Measurements from ENCODE around the gene PRR20D. TPM values are rescaled to one million over a fixed set of nuclear protein-coding genes. Genes with fewer than 3 reads are reported as not detected.
"Not testable (repeated sequence)": the region's sequence is repeated elsewhere in the genome, so short reads cannot be mapped to it uniquely, and the experiment has no call there.

Gene PRR20D
- total RNA-seq, 1 donor from 2014 or later, result not detected

- Mint-ChIP-seq H3K9me3 (ENCODE audit: low read depth) (no peaks in the 10 kb centered on the region), H3K36me3 (ENCODE audit: low read depth) (no peaks in the 10 kb centered on the region), H3K4me1 (ENCODE audit: low read depth) (no peaks in the 10 kb centered on the region), H3K4me3 (ENCODE audit: unreplicated experiment) (no peak overlapping the region), H3K27me3 (ENCODE audit: low read depth) (no peaks in the 10 kb centered on the region), H3K27ac (ENCODE audit: unreplicated experiment) (no peak overlapping the region)
- no peak for DNase-seq (ENCODE audit: low spot score)
- no peak for TF ChIP-seq CTCF (IDR thresholded peaks at IDR 0.05)
These were observed 21.4 kb upstream of the PRR20D start for GRCh38 chr13:57138988-57139387.

DNA sequence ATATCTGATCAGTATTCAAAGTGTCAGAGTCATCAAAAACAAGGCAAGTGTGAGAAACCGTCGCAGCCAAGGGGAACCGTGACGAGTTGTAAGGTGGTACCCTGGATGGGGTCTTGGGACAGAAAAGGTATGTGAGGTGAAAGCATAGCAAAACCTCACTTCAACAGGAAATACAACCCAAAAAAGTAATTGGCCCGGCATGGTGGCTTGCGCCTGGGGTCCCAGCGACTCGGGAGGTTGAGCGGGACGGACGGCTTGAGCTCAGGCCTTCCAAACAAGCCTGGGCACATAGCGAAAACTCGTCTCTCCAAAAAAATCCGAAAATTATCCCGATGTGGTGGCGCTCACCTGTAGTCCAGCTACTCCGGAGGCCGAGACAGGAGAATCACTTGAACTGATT, 20.7 kb upstream of the PRR20D start:
- not testable (repeated sequence) for H3K27me3 Mint-ChIP-seq (ENCODE audit: low read depth); H3K4me1 Mint-ChIP-seq (ENCODE audit: low read depth); H3K36me3 Mint-ChIP-seq (ENCODE audit: low read depth); H3K27ac Mint-ChIP-seq (ENCODE audit: unreplicated experiment); H3K4me3 Mint-ChIP-seq (ENCODE audit: unreplicated experiment); H3K9me3 Mint-ChIP-seq (ENCODE audit: low read depth)
- DNase-seq (ENCODE audit: low spot score), result peak; percentile 71

DNA sequence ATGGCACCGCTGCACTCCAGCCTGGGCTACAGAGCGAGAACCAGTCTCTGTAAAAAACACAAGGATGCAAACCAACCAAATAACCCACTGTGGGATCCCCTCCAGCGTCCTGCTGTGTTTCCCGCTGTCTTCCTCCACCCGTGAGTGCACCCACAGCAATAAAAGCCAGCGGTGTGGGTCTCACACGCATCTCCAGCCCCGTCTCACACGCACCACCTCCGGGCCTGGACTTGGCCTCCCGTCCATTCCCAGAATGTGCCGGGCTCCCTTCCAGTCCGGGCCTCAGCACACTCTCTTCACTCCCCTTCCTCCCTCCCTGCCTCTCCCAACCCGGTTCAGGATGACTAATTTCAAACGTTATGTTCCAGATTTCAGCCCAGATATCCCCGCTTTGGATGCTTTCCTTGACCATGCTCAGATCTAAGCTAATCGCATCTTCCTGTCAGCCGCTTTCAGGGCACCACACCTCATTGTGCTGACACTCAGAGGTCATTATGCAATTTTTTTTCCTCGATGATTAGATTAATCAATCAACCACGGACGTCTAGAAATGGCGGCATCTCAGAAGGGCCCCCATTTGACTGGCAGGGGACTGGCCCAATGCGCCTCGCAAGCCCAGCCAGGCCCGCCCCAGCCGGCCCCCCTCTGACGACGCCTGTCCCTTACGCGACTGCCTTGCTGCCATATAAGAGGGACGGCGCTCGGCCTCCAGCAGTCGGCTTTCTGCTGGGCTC, 20.0 kb upstream of the PRR20D start, which contains the start of gene PRR20A:
PRR20A (plus strand) TSS at position 684 of the 734 bp plus-strand sequence. CDS start 387 bp downstream, outside the sequence.
- DNase-seq (ENCODE audit: low spot score); H3K27me3 Mint-ChIP-seq (ENCODE audit: low read depth); H3K27ac Mint-ChIP-seq (ENCODE audit: unreplicated experiment); H3K9me3 Mint-ChIP-seq (ENCODE audit: low read depth); H3K36me3 Mint-ChIP-seq (ENCODE audit: low read depth); H3K4me1 Mint-ChIP-seq (ENCODE audit: low read depth); H3K4me3 Mint-ChIP-seq (ENCODE audit: unreplicated experiment): not testable (repeated sequence)

- not testable (repeated sequence) for H3K27ac Mint-ChIP-seq (ENCODE audit: unreplicated experiment); H3K27me3 Mint-ChIP-seq (ENCODE audit: low read depth); H3K4me1 Mint-ChIP-seq (ENCODE audit: low read depth); DNase-seq (ENCODE audit: low spot score); H3K9me3 Mint-ChIP-seq (ENCODE audit: low read depth); H3K36me3 Mint-ChIP-seq (ENCODE audit: low read depth); H3K4me3 Mint-ChIP-seq (ENCODE audit: unreplicated experiment)
These were observed 13.2 kb upstream of the PRR20D start, which contains the start of gene PRR20B for GRCh38 chr13:57147188-57147587. PRR20B (plus strand) TSS chr13:57147488; CDS start chr13:57147875, 387 bp downstream.

DNA sequence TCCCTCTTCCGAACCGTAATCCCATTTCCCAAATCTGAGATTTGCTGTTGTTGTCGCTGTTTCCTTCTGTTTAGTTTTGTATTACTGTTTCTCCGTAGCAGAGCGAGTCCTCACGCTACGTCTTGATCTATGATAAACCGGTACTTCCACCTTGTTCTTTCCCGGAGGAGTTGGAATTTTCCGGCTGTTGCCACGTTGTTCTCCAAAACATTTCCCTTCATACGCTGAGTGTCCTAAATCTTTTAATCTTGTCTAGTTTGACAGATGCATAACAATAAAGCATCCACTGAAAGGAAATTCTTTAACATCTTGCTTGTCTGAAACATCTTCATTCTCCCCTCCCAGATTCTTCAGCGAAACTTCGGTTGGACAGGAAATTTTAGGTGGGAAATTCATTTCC, 12.3 kb upstream of the PRR20D start:
- not testable (repeated sequence) for H3K9me3 Mint-ChIP-seq (ENCODE audit: low read depth); H3K4me3 Mint-ChIP-seq (ENCODE audit: unreplicated experiment); H3K27me3 Mint-ChIP-seq (ENCODE audit: low read depth); DNase-seq (ENCODE audit: low spot score); H3K27ac Mint-ChIP-seq (ENCODE audit: unreplicated experiment); H3K36me3 Mint-ChIP-seq (ENCODE audit: low read depth); H3K4me1 Mint-ChIP-seq (ENCODE audit: low read depth)

DNA sequence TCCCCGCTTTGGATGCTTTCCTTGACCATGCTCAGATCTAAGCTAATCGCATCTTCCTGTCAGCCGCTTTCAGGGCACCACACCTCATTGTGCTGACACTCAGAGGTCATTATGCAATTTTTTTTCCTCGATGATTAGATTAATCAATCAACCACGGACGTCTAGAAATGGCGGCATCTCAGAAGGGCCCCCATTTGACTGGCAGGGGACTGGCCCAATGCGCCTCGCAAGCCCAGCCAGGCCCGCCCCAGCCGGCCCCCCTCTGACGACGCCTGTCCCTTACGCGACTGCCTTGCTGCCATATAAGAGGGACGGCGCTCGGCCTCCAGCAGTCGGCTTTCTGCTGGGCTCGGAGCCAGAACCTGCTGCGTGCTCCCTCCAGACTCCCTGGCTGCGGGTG, 6.7 kb upstream of the PRR20D start, which contains the start of gene PRR20C:
PRR20C (plus strand) TSS at position 301 of the 400 bp plus-strand sequence. CDS start 387 bp downstream, outside the sequence.
- not testable (repeated sequence) for H3K36me3 Mint-ChIP-seq (ENCODE audit: low read depth); H3K9me3 Mint-ChIP-seq (ENCODE audit: low read depth); H3K4me1 Mint-ChIP-seq (ENCODE audit: low read depth); DNase-seq (ENCODE audit: low spot score); H3K4me3 Mint-ChIP-seq (ENCODE audit: unreplicated experiment); H3K27ac Mint-ChIP-seq (ENCODE audit: unreplicated experiment); H3K27me3 Mint-ChIP-seq (ENCODE audit: low read depth)

- not testable (repeated sequence) for DNase-seq (ENCODE audit: low spot score); H3K27me3 Mint-ChIP-seq (ENCODE audit: low read depth); H3K4me1 Mint-ChIP-seq (ENCODE audit: low read depth); H3K27ac Mint-ChIP-seq (ENCODE audit: unreplicated experiment); H3K4me3 Mint-ChIP-seq (ENCODE audit: unreplicated experiment); H3K36me3 Mint-ChIP-seq (ENCODE audit: low read depth); H3K9me3 Mint-ChIP-seq (ENCODE audit: low read depth)
These were observed 6.5 kb downstream of the PRR20D start, which contains the start of gene PRR20E for GRCh38 chr13:57166897-57167296. PRR20E (plus strand) TSS chr13:57167197; CDS start chr13:57167584, 387 bp downstream.

- DNase-seq (ENCODE audit: low spot score), result no peak
- Mint-ChIP-seq H3K4me3 (ENCODE audit: unreplicated experiment) (no peak overlapping the region), H3K9me3 (ENCODE audit: low read depth) (peaks cover 3% of the 10 kb centered on the region), H3K36me3 (ENCODE audit: low read depth) (no peaks in the 10 kb centered on the region), H3K4me1 (ENCODE audit: low read depth) (no peaks in the 10 kb centered on the region), H3K27ac (ENCODE audit: unreplicated experiment) (no peak overlapping the region), H3K27me3 (ENCODE audit: low read depth) (no peaks in the 10 kb centered on the region)
- no peak for TF ChIP-seq CTCF (IDR thresholded peaks at IDR 0.05)
These were observed 31.2 kb downstream of the PRR20D start for GRCh38 chr13:57191667-57192066.

All from chondrocyte (in vitro differentiated cells).